NCI-H1092 treated with DMSO at 0.1 percent for 48 hours (cell line): ENCODE data around the gene CYRIA.

Source experiments
- DNase-seq: peaks from one replicate; lab custom pipeline; 2025; lab: John Stamatoyannopoulos, UW

The CYRIA gene

DNA sequence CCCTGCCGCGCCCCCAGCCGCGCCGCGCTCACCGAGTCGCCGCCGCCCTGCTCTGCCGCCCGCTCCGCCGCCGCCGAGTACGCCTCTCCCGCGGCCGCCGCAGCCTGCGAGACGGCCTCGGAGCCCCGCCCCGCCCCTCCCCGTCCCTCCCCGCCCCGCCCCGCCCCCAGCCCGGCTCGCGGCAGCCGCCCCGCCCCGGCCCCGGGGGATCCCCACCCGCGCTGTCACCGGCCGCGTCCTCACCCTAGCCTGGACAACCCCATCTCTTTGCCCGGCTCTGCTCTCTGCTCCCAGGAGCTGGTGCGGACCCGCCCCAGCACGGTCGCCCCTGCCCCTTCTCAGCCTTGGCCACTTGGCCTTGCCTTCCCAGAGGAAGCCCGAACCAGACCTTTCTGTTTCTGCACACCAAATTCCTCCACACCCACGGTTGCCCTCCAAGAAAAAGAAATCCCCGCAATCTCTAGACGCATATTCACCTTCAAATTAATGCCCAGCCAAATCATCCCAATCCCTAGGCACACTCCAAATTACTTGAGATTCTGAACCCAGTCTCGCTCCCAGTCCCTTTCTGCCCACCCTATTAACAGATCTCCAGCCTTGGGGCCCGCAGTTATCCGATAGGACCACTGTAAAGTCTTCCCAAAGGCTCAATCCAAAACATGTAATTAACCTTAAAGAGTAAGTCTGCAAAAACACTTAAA is at the start of gene CYRIA:
Gene CYRIA, minus strand, starts transcription at position 87 of the 701 bp plus-strand sequence. CDS start 77,715 bp downstream, outside the sequence.
- DNase-seq: no peak

DNA sequence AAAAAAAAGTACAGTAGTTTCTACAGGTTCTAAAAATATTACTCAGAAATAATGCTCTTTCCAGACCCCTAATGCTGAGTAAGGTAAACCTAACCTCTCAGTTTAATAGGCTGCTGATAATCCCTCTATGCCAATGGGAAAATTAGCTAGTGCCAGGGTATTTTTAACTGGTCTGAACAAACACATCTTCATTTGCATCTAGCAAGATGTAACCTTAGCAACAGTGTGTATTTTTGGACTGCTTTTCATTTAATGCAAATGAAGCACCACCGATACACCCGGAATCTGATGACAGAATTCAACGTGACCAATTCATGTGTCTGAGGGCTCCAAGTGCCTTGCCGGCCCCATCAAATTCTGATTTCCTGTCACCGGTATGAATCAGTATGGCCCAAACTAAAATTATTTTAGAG is 47.4 kb upstream of the CYRIA start:
- DNase-seq: no peak

DNA sequence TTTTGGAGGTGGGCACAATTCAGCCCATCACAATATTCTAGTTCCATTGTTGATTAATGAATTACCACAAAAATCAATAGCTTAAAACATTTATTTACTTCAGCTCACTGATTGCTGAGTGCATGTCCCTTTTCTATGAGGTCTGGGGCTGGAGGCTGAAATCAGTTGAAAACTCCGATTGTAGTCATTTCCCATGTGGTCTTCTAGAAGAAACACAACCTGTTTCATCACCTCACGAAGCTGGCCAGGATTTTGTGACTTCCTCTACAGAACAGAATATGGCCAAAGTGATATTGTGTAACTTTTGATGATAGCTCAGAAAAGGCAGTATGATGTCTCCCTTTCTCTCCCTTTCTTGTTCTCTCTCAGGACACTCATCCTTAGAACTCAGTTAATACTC is 44.1 kb upstream of the CYRIA start:
- DNase-seq: no peak

DNA sequence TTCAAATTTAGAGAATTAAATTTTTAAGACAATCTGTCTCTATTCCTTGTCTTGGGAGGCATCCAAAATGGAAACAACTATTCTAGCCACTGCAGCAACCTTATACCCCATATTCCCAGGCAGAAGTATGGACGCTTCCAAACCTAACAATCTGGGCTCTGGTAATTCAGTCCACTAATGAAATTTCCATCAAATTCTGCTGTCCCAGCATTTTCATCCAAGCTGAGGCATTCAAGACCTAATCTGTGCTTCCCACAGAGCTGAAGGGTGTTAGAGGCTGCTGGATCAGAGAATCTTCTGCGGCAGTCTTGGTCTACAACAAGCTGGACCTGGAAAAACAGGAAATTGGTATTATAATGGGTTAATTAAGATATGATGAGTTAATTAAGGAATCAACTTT is 42.5 kb upstream of the CYRIA start:
- no peak for DNase-seq

DNA sequence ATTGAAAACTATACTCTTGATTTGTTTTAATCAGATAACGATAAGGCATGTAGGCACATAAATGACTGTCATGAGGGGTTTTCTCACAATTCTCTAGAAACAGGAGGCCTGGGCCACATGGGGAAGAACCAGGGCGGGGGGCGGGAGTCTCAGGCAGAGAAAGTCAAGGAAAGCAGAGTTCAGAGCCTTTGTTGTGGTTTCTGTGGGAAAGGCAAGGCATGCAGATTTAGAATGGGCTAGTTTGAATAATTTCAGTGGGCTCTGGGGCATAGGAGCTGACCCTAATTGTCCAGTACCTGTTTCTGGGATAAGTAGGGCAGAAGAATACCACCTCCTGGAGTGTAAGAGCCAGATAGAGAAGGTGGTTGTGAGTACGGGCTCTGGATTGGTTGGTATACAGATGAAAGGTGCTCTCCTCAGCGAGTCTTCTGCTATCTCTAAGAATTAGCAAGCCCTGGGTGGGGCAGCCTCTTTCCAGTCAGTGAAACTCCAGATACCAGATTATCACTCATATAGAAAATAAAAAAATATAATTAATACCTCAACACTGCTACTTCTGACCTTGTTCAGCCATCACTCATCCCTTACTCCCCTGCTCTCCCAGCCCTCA is 41.5 kb upstream of the CYRIA start:
- no peak for DNase-seq

DNA sequence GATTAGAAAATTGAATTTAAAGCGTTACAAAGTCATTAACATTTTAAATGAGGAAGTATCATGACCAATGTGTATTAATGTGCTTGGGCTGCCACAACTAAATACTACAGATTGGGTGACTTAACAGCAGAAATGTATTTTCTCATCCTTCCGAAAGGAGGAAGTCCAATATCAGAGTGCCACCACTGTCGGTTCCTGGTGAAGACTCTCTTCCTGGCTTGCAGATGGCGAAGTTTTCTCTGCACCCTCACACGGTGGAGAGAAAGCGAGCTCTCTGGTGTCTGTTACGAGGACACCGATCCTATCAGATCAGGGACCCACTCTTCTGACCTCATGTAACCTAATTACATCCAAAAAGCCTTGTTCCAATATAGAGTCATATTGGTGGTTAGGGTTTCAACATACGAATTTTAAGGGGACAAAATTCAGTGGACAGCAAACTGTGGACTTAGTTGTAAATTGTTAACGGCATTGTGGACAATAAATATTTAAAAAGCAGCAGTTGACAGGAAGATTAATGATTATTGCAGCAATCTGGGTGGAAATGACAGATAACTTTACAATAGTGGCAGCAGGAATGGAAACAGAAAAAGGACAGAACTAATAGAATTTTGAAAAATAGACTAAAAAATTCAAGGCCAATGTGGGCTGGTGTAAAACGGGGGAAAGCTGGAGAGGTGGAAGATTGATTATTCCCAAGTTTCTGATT is 35.1 kb upstream of the CYRIA start:
- no peak for DNase-seq

DNA sequence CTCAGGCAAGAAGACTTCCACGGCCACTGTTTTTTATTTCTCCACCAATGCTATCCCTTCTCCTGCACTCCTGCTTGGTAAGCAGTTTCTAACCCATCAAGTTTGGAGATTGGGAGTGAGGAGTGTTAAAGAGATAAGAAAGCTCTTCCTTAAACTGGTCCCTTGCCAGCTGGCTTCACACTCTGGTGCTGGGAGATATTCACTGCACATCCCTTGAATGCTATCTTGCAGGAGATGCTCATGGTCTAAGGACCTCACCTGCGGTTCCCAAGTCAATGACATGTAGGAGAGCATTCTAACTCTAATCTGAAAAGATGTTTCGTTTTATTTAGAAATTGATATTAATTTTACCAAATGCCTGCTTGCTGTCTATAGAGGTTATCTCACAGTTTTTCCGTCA is 28.2 kb upstream of the CYRIA start:
- no peak for DNase-seq

DNA sequence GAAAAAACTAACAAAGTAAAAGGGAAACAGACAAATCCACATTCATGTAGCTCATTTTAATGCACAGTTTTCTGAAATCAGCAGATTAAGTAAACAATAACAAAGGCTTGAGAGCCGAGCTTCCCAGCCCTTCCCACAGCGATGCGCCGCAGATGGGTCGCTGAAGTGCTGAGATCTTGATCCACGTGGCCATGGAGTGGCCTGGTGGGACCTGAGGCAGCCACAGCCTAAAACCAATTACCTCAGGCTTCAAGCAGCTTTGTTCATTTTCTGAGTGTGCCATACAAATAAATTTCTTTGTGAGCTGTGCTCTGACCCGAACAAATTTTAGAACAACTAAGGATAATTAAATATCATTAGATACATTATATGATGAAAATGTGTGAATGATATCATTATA is 25.6 kb upstream of the CYRIA start:
- peak; percentile 4 for DNase-seq

DNA sequence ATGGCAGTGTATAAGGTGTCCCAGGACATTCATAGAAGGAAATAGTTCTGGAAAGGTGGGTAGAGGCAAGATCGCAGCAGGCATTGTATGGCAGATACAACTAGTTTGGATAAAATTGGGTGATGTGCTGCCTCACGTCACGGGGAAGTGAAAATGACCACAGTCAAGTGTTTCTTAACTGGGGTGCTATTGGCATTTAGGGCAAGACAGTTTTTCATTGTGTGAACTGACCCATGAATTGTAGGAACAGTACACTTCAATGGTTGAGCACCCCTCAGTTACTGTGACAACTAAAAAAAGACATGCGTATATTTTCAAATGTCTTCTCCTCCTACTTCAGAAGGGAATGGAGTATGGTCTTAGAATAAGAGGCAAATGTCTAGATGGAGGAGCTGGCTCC is 22.3 kb upstream of the CYRIA start:
- DNase-seq: no peak

DNA sequence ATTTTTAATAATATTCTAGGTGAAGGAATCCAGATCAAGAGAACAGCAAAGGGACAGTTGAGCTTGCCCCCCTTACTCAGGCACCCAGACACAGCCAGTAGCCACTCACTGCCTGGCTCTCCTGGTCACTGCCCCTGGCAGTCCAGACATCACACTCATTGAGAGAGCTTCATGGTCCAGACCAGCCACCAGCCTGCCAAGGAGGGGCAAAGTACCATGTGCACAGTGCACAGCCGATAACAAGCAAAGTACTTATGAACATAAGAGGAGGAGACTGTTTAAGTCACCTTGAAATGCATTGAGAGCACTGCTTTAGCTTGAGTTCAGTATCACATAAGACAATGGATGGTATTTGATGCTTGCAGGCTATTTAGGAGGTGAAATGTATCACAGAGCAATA is 21.6 kb upstream of the CYRIA start:
- DNase-seq: no peak

DNA sequence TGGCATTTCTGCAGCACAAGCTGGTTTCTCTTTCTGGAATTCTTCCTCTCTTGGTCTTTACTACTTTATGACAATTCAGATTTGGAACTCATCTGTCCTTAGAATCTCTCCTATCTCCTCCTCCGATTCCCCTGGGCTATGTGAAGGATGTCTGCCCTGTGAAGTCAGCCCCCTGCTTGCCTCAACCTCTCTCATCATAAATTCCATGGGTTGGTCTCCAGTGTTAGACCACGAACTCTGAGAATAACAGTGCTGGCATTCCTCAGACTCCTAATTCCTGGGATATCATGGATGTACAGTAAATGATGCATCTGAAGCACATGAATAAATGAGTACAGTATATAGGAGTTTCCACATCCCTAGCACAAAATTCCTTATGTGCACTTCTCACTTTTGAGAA is 21.0 kb upstream of the CYRIA start:
- no peak for DNase-seq

DNA sequence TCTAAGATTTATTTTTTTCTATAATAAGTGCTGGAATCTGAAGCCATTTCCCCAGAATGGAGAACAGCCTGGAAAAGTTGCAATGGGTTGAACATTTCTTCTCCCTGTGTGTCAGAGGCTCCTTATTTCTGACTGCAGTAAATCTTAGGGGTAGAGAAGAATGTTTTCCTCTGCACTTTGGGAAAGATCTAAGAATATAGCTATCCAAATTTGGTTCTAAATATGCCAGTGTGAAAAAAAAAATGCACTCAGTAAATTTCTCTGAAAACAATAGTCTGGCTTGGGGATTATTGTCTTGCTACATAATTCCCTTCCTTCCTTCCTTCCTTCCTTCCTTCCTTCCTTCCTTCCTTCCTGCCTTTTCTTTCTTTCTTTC is 19.7 kb upstream of the CYRIA start:
- DNase-seq: no peak

DNA sequence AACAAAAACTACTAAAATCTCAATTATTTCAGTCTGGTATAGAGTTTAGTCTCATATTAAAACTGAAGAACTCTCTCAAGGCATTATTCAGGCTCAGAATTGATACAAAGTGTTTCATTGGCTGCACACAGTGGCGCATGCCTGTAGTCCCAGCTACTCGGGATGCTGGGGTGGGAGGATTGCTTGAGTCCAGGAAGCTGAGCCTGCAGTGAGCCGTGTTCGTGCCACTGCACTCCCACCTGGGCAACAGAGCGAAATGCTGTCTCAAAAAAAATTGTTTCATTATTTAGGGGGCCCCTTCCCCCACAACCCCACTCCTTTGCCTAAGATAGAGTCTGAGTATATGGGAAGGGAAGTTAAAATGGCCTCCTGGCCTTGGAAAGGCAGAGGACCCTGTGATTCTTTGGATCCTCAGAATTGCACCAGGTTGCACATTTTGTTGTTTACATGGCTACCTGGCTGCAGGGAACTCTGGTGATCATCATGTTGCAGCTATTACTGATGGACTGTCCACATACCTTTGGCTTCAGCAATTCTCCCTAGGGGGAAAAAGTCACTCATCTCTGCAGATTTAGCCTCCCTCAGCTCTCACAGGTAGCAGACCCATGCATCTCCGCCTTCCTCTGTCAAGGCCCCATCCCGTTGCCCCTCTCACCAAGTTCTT is 19.2 kb upstream of the CYRIA start:
- DNase-seq: no peak

DNA sequence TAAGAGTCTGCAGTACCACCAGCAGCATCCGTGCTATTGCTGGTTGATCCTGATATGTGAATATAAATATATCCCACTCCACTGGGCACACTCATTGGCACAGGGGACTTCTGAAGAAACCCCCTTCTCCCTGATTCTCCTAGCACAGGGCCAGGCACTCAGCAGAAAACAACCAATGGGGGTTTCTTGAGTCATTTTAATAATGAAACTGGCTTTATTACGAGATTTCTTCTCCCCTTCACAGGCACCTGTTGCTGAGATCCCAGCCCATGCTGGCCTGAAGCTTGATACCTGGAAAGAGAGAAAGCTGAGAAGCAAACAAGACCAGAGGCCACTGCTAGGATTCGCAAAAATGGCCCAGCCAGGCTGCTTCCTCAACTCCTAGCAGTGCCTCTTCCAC is 17.9 kb upstream of the CYRIA start:
- DNase-seq: no peak

DNA sequence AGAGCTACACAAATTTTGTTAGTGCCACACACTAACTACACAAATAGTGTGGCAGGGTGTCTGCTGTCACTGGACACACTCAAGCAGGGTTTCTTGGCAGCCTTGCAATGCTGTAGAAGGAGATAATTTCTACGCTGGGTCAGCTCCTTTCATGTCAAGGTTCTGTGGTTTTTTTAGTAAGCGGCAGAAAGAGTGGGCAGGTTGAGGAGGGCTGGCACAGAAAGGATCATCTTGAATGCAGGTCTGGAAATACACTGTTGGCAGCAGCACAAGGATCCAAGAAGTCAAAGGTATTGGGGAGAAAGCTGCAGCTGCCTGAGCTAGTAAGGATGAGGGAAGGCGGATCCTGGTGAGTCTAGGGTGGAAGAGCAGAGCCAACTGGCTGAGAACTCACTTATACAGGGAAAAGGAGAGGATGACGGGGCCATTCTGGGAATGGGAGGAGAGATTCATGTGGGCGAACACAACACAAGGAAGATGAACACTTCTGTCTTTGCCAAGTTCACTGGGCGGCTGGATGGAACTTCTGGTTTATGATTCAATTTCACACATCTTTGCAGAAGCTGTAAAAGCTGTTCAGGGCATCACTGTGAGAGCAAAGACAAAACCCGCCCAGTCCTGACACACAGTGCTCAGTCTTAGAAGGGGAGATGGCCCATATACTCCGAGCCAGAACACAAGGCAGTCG is 16.9 kb upstream of the CYRIA start:
- no peak for DNase-seq

DNA sequence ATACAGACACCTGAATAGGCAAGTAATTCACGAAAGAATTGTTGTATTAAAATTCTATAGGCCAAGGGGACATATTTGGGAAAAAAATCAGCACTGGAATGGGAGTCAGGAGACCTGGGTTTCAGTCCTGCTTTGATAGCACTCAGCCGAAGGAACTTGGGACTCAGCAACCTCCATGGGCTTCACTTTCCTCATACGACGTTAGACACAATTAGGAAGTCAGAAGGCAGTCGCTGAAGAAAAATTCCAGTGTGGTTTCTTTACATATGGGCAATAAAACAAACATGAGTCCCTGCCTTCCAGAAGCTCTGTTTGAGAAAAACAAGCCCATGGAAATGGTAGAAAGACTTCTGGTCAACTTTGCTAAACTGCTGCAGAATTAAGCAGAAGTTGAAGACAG is 15.1 kb upstream of the CYRIA start:
- no peak for DNase-seq

DNA sequence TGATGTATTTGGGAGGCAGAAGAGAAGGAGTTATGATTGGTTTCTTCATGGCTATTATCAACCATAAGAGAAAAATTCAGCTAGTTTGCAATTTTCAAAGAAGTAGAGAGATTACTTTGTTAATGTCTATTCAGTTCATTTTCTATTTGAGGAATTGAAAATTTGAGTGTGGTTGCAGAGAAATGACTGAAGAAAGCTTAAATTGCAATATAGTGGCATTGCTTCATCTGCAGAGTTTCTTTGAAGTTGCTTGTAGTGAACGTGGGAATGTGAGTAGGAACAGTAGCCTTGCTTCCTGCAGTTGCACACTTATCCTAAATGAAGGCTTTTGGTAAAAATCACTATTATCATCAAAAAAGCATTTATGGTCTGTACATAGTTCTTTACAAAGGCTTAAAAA is 14.7 kb upstream of the CYRIA start:
- no peak for DNase-seq

DNA sequence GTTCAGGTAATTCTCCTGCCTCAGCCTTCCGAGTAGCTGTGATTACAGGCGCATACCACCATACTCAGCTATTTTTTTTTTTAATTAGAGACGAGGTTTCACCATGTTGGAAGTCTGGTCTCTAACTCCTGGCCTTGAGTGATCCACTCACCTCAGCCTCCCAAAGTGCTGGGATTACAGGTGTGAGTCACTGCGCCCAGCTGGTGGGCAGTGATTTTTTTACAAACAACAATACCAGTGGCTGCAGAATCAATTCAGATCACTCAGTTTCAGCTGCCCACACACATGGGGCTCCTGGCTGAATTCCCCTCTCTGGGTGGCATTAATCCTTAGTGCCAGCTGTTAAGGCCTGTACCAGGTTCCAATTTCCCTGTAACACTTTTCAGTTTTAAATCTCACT is 13.3 kb upstream of the CYRIA start:
- DNase-seq: no peak

DNA sequence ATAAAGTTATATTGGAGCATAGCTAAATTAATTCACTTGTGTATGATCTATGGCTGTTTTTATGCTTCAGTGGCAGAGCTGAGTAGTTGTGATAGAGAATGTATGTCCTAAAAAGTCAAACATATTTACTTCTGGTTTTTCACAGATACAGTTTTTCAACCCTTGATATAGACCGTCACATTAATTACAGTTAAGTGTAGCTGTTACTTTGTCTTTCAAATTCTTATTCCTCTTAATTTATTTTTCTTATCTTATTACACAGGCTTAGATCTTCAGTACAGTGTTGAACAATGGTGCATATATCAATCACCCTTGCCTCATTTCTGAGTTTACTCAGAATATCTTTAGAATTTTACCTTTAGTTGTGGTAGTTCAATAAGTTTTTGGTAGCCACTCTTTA is 12.2 kb upstream of the CYRIA start:
- no peak for DNase-seq

DNA sequence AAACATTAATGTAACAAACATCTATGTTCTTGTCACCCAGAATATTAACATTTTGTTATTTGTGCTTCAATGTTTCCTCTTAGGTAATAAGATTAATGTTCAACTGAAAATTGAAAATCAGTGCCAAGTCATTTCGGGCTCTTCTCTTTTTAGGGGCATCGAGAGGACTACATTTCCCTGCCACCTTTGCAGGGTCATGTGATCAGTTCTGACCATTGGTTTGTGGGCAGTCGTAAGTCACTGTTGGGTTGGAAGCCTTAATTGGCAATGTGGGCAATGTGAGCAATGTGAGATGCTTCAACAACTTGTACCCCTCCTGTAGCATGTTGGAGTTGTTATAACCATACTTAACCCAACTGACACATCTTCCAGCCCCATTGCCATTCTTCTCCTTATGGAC is 10.1 kb upstream of the CYRIA start:
- DNase-seq: no peak

DNA sequence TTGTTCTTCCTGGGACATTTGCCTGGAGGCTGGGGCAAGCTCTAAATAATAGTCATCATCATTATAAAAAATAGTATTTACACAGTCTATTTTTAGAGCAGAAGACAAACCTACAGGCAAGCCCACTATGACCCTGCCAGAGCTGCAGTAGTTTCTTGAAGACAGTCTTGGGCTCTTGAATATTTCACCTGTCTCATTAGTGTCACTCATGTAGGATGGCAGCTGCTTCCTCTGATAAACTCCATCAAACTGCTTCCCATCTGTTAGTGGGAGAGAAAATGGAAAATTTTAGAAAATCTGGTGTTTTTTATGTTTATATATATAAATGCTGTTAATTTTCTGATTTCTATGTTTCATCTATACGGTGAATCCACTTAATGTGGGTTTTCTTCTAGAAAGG is 8.5 kb upstream of the CYRIA start:
- DNase-seq: no peak

DNA sequence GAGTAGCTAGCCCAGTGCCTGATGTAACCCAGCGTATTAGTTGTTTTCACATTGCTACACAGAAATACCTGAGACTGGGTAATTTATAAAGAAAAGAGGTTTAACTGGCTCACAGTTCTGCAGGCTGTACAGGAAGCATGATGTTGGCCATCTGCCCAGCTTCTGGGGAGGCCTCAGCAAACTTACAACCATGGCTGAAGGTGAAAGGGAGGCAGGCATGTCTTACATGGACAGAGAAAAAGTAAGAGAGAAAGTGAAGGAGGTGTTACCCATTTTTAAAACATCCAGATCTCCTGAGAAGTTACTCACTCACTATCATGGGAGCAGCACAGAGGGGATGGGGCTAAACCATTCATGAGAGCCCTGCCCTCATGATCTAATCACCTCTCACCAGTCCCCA is 6.1 kb upstream of the CYRIA start:
- DNase-seq: no peak
